ENCODE data around the gene MYBPC1. TPM values are rescaled to one million over a fixed set of nuclear protein-coding genes. Genes with fewer than 3 reads are reported as not detected.
A peak's percentile ranks its signal among the peaks of the same experiment; 100 is the strongest.

Gene MYBPC1
- total and polyA plus RNA-seq, 2 of the 13 experiments (the other 11 are each of a cell fraction or from before 2014, with no cell fraction given) = 0.31 to 0.53 TPM

GRCh38 chr12:101608301-101609133 is 13.7 kb downstream of the MYBPC1 start (continued):
- TF ChIP-seq ZHX2 (IDR thresholded peaks at IDR 0.05; ENCODE audit: low read depth) (0 out of 2 replicates have a peak, but pooled peaks have one; percentile 52), ZHX2 (CRISPR knock-in tag; IDR thresholded peaks at IDR 0.05; ENCODE audit: borderline replicate concordance) (no peak), NFKB2 (CRISPR knock-in tag; IDR thresholded peaks at IDR 0.05; ENCODE audit: borderline replicate concordance) (no peak), HBP1 (CRISPR knock-in tag; IDR thresholded peaks at IDR 0.05; ENCODE audit: low read depth) (no peak), ZSCAN31 (CRISPR knock-in tag; IDR thresholded peaks at IDR 0.05; ENCODE audit: low read depth) (no peak), ZBTB39 (CRISPR knock-in tag; IDR thresholded peaks at IDR 0.05) (peak; percentile 87; the same call in 1 of the 2 replicates), ZNF160 (CRISPR knock-in tag; IDR thresholded peaks at IDR 0.05) (0 out of 2 replicates have a peak, but pooled peaks have one; percentile 59), ARID3A (IDR thresholded peaks at IDR 0.05; ENCODE audit: low read depth, low read length) (peak; percentile 96), ZNF251 (CRISPR knock-in tag; IDR thresholded peaks at IDR 0.05) (no peak), GABPA (IDR thresholded peaks at IDR 0.05; ENCODE audit: low read depth, low read length) (no peak), GABPA (CRISPR knock-in tag; IDR thresholded peaks at IDR 0.05; ENCODE audit: low read depth) (peak; percentile 41; the same call in 1 of the 2 replicates), MYNN (CRISPR knock-in tag; IDR thresholded peaks at IDR 0.05; ENCODE audit: low read depth) (no peak), KDM5B (CRISPR knock-in tag; IDR thresholded peaks at IDR 0.05; ENCODE audit: borderline replicate concordance) (no peak)
